Measurements from ENCODE around the gene CHSY3. TPM values are rescaled to one million over a fixed set of nuclear protein-coding genes. Genes with fewer than 3 reads are reported as not detected.

CHSY3 gene
- total and polyA plus RNA-seq, 2 experiments from 2014 or later, result 0.44 to 3.0 TPM

DNA sequence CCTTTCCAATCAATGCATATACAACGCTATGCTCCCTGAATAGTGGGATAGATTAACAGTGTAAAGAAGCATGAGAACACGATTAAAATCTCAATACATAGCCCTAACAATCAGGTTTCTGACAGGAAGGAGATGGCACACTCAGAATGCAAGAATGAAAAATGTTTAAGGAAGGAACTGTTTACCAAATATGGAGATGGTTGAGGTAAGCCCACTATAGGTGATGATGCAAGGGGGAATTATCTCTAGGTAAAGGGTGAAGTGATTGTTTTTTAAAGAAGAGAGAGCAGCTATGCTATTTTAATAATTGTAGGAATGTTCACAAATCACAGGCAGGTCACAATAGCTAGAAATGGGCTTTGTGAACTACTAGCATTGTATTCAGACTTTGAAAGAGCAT lies 302.4 kb downstream of the CHSY3 start:
- Histone ChIP-seq H3K4me2 (no peak overlapping the region), H3K4me3 (no peak overlapping the region), H3K9me2 (ENCODE audit: insufficient read depth) (peaks cover 8% of the 10 kb centered on the region; the same call in 1 of the 2 replicates), H3K27me3 (ENCODE audit: insufficient read depth) (no peaks in the 10 kb centered on the region), H3K4me1 (ENCODE audit: insufficient read depth) (peaks cover 6% of the 10 kb centered on the region; the same call in 1 of the 2 replicates), H3K36me3 (ENCODE audit: insufficient read depth) (no peaks in the 10 kb centered on the region), H3F3A (replicated peaks; ENCODE audit: low read depth) (no peaks in the 10 kb centered on the region), H3K79me2 (replicated peaks; ENCODE audit: insufficient read depth) (no peaks in the 10 kb centered on the region), H2AFZ (no peak overlapping the region), H3K27ac (ENCODE audit: low read depth) (no peak overlapping the region), H4K20me1 (replicated peaks; ENCODE audit: insufficient read depth) (no peaks in the 10 kb centered on the region)
- Mint-ChIP-seq H3K36me3 (ENCODE audit: low read depth) (no peaks in the 10 kb centered on the region), H3K27me3 (ENCODE audit: insufficient read depth, low read depth, poor library complexity) (no peaks in the 10 kb centered on the region), H3K4me3 (no peak overlapping the region), H3K4me1 (peaks cover 5% of the 10 kb centered on the region; the same call in 2 of the 3 replicates), H3K9me3 (peaks cover 11% of the 10 kb centered on the region), H3K27ac (peak overlapping the region; percentile 10)
- no peak for ATAC-seq
- no peak for DNase-seq (ENCODE audit: low spot score)
- no peak for TF ChIP-seq JUNB (IDR thresholded peaks at IDR 0.05; ENCODE audit: unreplicated experiment)
- TF ChIP-seq EZH2phosphoT487 (IDR thresholded peaks at IDR 0.05; ENCODE audit: unreplicated experiment), result no peak
- TF ChIP-seq POLR2AphosphoS5 (IDR thresholded peaks at IDR 0.05; ENCODE audit: low read depth), result no peak
- TF ChIP-seq STAT1 (IDR thresholded peaks at IDR 0.05; ENCODE audit: unreplicated experiment), result no peak
- TF ChIP-seq, protein P1, sequence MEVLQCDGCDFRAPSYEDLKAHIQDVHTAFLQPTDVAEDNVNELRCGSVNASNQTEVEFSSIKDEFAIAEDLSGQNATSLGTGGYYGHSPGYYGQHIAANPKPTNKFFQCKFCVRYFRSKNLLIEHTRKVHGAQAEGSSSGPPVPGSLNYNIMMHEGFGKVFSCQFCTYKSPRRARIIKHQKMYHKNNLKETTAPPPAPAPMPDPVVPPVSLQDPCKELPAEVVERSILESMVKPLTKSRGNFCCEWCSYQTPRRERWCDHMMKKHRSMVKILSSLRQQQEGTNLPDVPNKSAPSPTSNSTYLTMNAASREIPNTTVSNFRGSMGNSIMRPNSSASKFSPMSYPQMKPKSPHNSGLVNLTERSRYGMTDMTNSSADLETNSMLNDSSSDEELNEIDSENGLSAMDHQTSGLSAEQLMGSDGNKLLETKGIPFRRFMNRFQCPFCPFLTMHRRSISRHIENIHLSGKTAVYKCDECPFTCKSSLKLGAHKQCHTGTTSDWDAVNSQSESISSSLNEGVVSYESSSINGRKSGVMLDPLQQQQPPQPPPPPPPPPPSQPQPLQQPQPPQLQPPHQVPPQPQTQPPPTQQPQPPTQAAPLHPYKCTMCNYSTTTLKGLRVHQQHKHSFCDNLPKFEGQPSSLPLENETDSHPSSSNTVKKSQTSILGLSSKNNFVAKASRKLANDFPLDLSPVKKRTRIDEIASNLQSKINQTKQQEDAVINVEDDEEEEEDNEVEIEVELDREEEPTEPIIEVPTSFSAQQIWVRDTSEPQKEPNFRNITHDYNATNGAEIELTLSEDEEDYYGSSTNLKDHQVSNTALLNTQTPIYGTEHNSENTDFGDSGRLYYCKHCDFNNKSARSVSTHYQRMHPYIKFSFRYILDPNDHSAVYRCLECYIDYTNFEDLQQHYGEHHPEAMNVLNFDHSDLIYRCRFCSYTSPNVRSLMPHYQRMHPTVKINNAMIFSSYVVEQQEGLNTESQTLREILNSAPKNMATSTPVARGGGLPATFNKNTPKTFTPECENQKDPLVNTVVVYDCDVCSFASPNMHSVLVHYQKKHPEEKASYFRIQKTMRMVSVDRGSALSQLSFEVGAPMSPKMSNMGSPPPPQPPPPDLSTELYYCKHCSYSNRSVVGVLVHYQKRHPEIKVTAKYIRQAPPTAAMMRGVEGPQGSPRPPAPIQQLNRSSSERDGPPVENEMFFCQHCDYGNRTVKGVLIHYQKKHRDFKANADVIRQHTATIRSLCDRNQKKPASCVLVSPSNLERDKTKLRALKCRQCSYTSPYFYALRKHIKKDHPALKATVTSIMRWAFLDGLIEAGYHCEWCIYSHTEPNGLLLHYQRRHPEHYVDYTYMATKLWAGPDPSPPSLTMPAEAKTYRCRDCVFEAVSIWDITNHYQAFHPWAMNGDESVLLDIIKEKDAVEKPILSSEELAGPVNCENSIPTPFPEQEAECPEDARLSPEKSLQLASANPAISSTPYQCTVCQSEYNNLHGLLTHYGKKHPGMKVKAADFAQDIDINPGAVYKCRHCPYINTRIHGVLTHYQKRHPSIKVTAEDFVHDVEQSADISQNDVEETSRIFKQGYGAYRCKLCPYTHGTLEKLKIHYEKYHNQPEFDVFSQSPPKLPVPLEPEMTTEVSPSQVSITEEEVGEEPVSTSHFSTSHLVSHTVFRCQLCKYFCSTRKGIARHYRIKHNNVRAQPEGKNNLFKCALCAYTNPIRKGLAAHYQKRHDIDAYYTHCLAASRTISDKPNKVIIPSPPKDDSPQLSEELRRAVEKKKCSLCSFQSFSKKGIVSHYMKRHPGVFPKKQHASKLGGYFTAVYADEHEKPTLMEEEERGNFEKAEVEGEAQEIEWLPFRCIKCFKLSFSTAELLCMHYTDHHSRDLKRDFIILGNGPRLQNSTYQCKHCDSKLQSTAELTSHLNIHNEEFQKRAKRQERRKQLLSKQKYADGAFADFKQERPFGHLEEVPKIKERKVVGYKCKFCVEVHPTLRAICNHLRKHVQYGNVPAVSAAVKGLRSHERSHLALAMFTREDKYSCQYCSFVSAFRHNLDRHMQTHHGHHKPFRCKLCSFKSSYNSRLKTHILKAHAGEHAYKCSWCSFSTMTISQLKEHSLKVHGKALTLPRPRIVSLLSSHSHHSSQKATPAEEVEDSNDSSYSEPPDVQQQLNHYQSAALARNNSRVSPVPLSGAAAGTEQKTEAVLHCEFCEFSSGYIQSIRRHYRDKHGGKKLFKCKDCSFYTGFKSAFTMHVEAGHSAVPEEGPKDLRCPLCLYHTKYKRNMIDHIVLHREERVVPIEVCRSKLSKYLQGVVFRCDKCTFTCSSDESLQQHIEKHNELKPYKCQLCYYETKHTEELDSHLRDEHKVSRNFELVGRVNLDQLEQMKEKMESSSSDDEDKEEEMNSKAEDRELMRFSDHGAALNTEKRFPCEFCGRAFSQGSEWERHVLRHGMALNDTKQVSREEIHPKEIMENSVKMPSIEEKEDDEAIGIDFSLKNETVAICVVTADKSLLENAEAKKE (CRISPR knock-in tag; IDR thresholded peaks at IDR 0.05), result no peak
- TF ChIP-seq NANOG (IDR thresholded peaks at IDR 0.05; ENCODE audit: borderline replicate concordance), result no peak
- TF ChIP-seq, protein P2, sequence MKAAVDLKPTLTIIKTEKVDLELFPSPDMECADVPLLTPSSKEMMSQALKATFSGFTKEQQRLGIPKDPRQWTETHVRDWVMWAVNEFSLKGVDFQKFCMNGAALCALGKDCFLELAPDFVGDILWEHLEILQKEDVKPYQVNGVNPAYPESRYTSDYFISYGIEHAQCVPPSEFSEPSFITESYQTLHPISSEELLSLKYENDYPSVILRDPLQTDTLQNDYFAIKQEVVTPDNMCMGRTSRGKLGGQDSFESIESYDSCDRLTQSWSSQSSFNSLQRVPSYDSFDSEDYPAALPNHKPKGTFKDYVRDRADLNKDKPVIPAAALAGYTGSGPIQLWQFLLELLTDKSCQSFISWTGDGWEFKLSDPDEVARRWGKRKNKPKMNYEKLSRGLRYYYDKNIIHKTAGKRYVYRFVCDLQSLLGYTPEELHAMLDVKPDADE (IDR thresholded peaks at IDR 0.05), result no peak
- no peak for TF ChIP-seq CREB1 (CRISPR knock-in tag; IDR thresholded peaks at IDR 0.05; ENCODE audit: low read depth)
- TF ChIP-seq CTCF (conservative IDR thresholded peaks at IDR 0.05; ENCODE audit: low read depth in 2 of 2), result no peak
- no peak for TF ChIP-seq ZNF331 (CRISPR knock-in tag; IDR thresholded peaks at IDR 0.05; ENCODE audit: low read depth)
- no peak for TF ChIP-seq EZH2 (IDR thresholded peaks at IDR 0.05; ENCODE audit: low read depth, unreplicated experiment)
- TF ChIP-seq, protein P3, sequence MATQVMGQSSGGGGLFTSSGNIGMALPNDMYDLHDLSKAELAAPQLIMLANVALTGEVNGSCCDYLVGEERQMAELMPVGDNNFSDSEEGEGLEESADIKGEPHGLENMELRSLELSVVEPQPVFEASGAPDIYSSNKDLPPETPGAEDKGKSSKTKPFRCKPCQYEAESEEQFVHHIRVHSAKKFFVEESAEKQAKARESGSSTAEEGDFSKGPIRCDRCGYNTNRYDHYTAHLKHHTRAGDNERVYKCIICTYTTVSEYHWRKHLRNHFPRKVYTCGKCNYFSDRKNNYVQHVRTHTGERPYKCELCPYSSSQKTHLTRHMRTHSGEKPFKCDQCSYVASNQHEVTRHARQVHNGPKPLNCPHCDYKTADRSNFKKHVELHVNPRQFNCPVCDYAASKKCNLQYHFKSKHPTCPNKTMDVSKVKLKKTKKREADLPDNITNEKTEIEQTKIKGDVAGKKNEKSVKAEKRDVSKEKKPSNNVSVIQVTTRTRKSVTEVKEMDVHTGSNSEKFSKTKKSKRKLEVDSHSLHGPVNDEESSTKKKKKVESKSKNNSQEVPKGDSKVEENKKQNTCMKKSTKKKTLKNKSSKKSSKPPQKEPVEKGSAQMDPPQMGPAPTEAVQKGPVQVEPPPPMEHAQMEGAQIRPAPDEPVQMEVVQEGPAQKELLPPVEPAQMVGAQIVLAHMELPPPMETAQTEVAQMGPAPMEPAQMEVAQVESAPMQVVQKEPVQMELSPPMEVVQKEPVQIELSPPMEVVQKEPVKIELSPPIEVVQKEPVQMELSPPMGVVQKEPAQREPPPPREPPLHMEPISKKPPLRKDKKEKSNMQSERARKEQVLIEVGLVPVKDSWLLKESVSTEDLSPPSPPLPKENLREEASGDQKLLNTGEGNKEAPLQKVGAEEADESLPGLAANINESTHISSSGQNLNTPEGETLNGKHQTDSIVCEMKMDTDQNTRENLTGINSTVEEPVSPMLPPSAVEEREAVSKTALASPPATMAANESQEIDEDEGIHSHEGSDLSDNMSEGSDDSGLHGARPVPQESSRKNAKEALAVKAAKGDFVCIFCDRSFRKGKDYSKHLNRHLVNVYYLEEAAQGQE (IDR thresholded peaks at IDR 0.05; ENCODE audit: unreplicated experiment), result no peak
- TF ChIP-seq ZNF114 (CRISPR knock-in tag; IDR thresholded peaks at IDR 0.05), result no peak

All from GM23338 (cell line).